CD4-positive, alpha-beta T cell treated with Interleukin-4 for 1 hour (primary cell): ENCODE measurements around the gene MFSD11.
"Not testable (repeated sequence)": the region's sequence is repeated elsewhere in the genome, so short reads cannot be mapped to it uniquely, and the experiment has no call there.

ENCODE experiments used
- DNase-seq, 2 donors: peaks; one replicate each; pipeline ENCODE4 v3.0.0-alpha.2; 2020 to 2022

The MFSD11 gene

DNA sequence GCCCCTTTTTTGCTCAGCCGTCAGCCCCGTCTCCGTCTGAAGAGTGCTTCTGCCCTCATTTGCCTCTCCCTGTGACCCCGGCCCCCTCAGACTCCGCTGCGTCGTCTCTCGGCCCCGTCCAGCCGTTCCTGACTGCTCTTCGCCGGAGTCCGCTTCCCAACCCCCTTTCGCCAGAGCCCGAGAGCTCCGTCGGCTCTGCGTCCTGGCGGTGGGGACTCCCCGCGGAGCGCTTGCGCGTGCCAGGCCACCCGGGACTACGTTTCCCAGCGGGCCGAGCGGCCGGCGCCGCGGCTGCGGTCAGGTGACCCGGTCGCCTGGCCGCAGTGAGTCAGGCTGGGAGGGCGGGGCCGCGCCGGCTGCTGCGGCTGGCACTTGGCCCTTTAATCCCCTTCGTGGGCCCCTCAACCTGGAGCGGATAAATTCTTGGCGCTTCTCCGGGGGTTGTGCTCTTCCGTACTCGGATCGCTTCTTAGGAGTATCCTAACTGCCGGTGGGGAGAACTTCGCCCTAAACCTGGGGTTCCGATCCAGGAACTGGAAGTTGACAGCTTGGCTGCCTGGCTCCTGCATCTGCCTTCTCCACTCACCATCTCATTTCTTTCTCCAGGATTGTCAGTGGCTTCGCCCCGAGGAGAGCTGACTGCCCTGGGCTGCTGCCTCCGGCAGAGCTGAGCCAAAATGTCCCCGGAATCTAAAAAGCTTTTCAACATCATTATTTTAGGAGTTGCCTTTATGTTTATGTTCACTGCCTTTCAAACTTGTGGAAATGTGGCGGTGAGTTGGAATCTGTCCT, at the start of gene MFSD11:
TSS of gene MFSD11 (plus strand) at position 444 of the 792 bp plus-strand sequence. CDS start at position 678, 234 bp downstream.
- peak; percentile 92 to 93 for DNase-seq

DNA sequence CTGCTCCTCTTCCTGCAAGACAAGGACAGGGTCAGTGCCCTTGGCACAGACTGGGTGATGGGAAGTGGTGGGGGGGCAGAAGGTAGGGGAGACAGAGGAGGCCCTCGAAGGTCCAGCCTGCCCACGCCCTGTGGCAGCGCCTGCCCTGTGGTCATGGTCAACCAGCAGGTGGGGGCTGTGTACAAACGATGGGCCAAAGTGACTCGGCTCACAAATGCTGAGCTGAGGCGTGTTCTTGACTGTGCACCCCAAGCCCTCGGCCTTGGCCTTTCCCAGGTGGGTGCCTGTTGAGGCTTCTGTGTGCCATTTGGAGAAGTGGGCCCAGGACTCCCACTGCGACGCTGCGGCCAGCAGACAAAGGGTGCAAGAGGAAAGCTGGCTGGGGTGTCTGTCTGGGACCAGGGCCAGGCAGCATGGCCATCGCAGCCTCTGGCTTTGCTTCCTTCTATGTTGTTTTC, 49.7 kb upstream of the MFSD11 start:
- DNase-seq: no peak

DNA sequence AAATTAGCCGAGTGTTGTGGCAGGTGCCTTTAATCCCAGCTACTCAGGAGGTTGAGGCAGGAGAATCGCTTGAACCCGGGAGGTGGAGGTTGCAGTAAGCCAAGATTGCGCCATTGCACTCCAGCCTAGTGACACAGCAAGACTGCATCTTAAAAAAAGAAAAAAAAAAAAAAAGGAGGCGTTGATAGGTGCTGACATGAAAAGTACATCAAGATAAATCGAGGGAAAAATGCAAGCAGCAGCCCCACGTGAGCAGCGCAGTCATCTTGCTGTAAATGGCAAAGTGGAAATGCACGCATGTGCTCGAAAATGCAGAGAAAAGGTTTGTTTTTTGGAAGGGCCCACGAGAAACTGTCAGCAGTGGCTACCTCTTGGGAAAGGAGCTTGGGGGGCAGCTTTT, 48.1 kb upstream of the MFSD11 start:
- DNase-seq: no peak

DNA sequence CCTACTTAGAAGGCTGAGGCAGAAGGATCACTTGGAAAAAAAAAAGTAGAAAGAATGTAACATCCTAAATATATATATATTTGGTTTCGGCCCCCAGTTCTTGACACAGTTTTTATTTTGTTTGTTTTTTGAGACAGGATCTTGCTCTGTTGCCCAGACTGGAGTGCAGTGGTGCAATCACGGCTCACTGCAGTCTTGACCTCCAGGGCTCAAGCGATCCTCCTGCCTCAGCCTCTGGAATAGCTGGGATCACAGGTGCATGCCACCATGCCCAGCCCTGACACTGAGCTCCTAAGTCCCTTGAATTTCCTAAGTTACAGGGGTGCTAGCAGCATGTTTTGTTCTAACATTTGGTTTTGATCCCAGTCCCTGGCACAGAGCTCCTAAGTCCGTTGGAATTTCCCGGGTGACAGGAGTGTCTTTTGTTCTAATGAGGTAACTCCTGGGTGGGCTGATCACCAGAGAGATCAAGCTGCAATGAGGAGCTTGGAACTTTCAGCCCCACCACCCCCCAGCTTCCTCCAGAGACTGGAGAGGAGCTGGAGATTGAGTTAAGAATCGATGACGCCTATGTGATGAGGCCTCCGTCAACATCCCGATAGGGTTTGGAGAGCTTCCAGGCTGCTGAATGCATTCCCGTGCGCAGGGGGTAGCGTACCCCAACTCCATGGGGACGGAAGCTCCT, 47.2 kb upstream of the MFSD11 start:
- DNase-seq: no peak

DNA sequence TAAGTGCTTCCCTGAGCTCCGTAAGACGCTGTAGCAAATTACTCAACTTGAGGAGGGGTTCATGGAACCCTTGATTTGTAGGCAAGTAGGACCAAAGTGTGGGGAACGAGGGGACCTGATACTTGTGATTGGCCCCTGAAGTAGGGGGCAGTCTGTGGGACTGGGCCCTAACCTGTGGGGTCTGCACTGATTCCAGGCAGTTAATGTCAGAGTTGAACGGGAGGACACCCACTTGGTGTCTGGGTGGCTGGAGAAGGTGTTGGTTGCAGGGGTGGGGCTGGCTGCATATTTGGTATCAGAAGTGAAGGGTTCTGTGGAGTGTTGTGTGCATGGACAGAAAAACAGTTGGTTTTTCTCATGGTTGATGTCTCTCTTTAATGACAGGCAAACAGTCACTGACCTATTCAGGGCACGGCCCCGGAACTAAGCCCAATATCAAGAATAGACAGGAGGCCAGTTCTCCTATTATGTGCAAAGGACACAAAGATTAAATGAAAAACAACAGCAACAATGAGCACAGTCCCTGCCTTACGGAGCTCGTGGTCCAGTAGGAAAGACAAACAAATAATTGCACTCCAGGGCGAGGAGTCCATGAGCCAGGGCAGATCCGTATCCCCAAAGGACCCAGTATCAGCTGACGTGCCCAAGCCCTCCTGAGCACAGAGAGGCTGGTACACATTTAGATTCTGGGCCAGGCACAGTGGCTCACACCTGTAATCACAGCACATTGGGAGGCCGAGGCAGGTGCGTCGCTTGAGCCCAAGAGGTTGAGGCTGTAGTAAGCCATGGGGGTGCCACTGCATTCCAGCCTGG, 46.3 kb upstream of the MFSD11 start:
- no peak for DNase-seq

DNA sequence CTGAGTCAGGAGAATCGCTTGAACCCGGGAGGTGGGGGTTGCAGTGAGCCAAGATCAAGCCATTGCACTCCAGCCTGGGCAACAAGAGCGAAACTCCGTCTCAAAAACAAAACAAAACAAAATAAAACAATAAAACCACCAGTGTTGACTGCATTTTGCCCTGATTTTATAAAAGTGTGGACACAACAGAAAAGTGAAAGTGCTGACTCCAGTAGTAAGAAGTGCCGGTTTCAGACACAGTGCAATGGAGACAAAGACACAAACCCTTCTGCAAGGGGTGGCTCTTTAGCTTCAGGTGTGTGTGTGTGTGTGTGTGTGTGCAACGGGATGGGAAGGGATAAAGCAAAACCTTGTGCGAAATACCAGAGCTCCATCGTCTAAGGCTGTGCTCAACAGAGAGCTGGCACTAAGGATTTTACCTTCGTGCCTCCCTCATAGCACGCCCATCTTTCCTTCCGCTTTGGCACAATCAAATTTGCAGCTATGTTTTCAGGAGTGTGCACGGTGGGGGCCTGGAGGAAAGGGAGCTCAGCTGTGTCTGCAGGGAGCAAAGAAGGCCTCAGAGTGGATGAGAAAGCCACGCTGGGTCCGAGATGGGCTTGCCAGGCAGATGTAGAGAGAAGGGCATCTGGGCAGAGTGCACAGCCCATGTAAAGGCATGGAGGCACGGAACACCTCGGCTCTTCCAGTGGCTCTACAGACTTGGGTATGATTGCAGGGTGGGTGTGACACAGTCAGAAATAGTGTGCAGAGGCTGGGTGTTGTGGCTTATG, 42.7 kb upstream of the MFSD11 start:
- no peak for DNase-seq

DNA sequence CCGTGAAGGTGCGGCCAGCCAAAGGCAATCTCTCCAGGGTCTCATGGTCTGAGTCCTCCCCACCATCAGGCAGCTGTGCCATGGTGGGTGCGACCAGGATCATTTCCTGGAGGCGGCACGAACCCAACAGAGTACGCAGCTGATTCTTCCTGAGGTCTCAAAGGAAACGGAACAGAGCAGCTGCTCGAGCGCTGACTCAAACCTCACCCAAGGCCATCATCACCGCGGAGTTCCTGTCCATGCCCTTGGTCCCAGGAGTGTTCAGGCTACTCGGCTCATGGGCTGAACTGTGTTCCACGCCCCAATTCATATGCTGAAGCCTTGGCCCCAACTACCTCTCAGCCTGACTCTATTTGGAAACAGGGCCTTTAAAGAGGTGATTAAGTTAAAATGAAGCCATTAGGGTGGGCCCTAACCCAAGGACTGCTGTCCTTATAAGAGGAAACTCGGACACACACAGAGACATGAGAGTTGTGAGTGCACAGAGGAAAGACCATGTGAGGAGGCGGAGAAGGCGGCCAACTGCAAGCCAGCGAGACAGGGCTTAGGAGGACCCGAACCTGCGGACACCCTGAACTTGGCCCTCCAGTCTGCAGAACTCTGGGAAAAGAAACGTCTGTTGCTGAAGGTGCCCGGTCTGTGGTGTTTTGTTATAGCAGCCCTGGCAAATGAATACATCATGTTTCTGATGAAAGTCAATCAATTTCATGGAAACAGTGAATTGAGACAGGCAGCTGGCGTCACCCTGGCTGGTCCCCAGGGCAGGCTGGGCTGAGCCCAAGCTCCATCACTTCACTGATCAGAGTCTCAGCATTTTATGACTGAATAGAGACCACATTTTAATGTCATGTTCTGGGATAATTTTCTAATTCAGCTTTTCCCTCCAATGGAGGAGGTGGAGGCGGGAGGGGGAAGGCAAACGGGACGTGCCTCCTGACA, 40.9 kb upstream of the MFSD11 start:
- no peak for DNase-seq

DNA sequence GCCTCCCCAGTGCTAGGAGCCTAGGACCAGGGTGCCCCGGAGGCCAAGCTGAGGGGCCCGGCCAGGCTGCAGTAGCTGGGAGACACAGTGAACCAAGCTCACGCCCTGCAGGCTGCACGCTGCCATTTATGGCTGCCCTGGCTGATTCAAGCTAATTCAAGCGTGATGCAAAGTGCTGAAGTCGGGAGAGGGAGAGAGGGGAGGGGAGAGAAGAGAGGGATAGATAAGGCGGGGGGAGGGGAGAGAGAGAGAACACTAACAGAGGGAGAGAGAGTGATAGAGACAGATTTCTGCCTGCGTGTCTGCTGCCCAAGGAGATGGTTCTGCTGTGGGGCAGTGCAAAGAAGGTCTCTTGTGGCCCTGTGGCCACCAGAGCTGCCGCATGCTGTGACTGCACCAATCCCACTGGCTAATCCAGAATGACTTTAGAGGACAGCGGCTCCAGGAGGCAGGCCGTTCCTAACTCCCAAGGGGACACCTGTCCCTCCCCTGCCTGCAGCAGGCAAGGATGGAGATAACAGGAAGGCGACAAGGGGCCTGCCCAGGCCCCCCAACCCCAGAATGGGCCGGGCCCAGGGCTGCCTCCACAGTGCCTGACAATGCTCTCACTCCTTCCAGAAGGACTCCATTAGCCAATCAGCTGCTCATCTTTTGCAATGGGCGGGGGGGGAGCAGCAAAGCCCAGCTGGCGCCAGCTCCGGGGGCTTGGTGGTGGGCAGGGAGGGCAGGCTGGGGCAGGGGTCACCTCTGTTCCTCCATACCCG, 40.0 kb upstream of the MFSD11 start:
- DNase-seq: no peak

DNA sequence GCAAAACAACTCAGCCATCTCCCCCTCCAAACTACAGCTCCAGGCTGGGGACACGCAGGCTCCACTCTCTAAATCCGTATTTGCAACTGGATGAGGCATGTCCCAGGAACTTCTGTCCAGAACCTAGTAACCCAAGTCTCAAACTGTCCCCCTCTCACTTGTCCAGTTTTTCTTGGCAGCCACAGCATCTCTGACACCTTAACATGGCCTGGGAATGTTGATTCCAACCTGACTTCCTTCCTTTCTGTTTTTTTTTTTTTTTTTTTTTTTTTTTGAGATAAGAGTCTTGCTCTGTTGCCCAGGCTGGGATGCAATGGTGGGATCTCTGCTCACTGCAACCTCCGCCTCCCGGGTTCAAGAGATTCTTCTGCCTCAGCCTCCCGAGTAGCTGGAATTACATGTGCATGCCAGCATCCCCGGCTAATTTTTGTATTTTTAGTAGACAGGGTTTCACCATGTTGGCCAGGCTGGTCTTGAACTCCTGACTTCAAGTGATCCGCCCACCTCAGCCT, 39.4 kb upstream of the MFSD11 start:
- DNase-seq: not testable (repeated sequence)

DNA sequence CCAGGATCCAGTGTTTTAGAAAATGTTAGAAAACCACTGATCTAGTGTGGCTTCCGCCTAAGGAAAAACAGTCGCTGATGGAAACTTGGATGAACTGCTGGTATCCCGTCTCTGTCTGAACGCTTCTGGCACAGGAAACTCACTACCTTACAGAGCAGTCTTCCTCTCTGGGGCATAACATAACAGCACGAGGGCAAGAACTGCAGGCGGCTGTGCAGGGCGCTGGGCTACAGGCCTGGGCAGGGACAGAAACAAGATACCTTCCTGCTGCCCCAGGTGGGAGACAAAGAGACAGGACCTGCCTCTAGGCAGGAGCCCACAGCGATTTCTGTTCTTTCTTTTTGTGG, 37.7 kb upstream of the MFSD11 start:
- no peak for DNase-seq

DNA sequence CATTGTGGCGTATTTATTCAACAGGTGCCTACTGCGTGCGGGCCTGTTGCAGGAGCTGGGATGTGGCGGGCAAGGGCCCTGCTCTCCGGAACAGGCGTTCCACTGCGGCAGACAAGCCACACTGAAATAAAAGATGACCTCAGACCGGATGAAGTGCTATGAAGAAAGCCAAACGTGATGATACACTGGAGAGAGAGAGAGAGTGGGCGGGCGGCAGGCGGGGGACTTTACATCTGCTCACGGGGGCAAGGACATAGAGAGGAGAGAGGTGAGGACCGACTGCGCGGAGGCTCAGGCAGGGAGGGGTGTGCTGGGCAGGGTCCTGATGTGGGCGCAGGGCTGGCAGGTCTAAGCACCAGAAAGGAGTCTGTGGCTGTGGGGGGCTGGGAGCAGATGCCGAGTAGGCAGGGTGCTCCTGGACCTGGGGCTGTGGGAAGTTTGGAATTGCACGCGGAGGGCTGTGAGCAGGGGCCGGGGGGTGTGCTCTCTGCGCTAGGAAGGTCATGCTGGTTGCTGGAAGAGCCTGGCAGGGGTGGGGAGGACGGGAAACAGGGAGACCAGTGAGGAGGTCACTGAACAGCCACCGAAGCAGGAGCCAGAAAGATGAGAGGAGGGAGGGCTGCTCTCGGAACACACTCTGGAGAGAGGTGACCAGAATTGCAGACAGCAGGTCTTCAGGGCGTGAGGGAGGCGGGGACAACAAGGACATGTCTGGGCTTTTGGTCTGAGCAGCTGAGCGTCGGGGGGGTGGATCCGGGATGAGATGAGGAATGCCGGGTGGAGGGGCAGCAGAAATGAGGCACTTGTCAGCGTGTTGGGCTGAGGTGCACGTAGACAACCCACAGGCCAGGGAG, 37.1 kb upstream of the MFSD11 start:
- peak in 1 of 2 donors; percentile 41 for DNase-seq

DNA sequence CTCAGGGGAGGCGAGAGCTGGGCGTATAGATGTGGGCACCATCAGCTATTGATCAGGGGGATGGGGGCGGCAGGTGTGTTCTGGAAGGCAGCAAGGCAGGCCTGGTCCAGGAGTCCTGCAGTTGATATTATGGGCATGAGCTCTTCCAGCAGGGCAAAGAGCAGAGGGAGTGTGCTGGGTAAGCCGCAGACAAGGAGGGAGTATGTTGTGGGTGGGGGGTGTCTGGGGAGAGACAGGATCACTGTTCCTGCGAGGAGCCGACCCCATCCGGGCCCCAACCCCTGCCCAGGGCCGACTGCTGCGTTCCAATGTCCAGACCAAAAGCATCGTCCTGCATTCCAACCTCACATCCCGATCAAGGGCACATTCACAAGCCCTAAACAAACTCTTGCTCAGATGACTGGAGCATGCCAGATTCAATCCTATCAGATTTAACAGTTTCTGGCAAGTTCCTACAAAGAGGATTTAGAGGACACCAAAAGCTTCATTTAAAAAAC, 36.4 kb upstream of the MFSD11 start:
- no peak for DNase-seq

DNA sequence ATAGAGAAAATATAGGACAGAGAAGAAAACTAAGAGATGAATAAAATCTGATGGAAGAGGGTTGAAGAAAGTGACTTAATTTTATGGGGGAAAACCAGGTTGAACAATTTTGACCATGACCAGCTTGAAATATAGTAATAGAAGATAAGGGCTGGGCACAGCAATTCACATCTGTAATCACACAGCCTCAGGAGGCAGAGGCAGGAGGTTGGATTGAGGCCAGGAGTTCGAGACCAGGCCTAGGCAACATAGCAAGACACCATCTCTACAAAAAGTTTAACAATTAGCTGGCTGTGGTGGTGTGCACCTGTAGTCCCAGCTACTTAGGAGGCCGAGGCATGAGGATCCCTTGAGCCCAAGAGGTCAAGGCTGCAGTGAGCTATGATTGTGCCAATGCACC, 35.8 kb upstream of the MFSD11 start:
- DNase-seq: no peak

DNA sequence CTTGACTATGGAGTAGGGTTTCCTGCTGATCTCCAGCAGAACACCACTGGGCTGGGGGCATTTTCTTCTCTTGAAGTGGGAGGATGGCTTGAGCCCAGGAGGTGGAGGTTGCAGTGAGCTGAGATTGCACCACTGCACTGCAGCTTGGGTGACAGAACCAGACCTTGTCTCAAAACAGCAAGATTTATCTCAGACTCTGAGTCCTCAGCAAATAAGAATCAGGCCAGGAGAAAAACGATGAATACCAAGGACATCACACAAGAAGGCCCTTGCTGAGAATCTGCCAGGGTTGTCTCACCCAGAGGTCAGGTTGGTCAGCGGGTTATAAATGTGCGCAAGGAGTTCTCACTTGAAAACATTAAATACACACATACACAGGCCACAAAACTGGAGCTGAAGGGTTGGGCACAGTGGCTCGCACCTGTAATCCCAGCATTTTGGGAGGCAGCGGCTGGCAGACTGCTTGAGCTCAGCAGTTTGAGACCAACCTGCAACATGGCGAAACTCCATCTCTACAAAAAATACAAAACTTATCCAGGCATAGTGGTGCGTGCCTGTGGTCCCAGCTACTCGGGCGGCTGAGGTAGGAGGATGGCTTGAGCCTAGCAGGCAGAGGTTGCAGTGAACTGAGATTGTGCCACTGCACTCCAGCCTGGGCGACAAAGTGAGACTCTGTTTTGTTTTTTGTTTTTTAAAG, 34.8 kb upstream of the MFSD11 start:
- no peak for DNase-seq

DNA sequence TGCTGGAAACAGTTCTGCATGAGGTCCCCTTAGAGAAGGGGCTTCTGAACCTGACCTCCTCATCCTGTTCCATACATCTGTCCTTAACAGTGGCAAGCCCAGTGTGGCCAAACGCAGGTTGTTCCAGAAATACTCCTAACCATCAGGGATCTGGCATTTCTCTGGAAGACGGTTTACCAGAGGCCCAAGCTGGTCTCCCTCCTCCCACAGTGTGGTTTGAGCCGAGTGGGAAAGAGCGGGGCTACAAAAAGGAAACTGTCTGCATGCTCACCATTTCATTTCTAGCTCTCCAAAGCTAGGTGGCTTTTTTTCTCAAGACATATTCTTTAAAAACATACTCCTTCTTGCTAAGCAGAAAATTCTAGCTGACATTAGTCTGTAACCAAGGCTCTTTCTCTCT, 33.1 kb upstream of the MFSD11 start:
- DNase-seq: no peak

DNA sequence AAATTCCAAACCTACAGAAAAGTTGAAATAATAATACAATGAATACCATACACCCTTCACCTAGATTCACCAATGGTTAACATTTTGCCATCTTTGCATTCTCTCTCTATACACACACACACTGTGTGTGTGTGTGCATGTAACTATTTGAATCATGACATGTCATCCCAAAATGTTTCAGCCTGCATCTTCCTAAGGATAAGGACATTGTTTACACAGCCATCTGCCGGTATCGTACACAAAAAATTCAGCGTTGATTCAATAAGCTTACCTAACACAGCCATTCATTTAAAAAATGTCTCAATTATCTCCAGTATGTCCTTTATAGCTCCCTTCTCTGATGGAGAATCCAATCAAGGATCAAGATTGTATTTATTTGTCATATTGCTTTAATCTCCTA, 31.1 kb upstream of the MFSD11 start:
- DNase-seq: no peak

DNA sequence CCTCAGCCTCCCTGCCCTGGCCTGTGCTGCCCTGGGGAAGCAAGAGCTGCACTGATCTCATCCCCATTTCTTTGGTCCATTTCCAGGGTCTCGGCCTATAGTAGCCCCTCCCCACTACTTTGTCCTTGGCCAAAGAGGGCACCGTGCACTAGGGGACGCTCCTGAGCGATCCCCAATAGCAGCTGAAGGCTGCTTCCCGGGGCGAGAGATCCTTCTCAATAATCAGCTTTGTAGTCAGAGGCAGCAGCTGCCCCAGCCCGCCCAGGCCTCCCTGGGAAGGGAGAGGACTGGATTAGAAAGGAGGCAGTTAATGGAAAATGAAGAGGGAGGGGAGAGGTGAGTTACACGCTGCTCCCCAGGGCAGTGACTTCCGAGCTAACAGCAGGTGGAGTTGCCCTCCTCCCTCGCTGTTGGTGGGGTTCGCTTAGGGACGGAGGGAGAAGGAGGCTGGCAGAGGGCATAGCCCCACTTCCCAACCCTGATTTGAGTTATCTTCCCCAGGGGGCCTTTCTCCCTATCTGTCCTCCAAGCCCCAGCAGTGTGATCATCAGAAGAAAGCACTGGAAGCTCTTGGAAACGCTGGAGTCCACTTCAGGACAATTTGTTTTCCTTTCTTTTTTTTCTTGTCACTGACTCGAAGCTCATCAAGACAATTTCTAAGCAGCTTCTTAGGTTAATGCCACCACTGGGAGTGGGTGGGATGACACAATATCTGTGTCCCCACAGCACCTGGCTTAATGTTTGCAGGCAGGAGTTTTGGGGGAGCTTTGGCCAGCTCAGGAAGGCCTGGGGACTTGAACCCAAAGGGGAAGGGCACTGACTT, 29.7 kb upstream of the MFSD11 start:
- no peak for DNase-seq
